TTC549 (cell line): ENCODE data around the gene ADAMTS7.
"Not testable (repeated sequence)": the region's sequence is repeated elsewhere in the genome, so short reads cannot be mapped to it uniquely, and the experiment has no call there.

Source experiments
- FAIRE-seq: peaks from 2 replicates; lab custom pipeline; 2012; peaks lifted over from hg19 to GRCh38; lab: Jason Lieb, UNC

Gene ADAMTS7

DNA sequence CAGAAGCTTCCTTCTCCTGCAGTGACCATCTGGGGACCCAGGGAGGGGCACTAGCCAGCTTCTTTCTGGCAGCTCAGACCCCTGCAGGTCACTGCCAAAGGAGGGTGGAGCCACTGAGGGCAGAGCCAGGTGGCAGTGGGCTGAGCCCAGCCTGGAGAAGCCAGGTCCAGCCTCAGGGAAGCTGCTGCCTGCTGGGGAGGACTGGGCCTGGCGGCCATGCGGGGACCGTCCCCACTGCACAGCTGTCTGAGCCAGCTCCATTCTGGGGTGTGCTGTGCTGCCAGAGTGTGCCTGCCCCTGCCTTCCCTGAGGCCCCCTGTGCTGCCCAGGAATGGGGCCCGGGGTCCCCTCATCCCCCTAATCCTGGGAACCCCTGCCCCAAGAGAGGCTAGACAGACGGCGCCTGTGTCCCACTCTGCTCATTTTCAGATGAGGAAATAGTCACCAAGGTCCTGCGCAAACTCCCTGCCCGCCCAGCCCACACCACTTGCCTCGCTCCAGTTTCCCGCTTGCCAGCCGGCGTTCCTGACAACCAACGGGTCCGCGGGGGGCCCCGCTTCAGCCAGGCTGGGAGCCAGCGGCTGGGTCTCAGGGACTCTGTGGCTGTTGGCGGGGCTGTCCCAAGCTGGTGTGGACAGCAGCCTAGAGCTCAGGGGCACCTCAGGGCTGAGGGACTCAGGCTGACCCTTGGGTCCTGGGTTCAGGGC, 46.0 kb downstream of the ADAMTS7 start:
- not testable (repeated sequence) for FAIRE-seq

- not testable (repeated sequence) for FAIRE-seq
Measured at GRCh38 chr15:78764340-78765153, 46.7 kb downstream of the ADAMTS7 start.

DNA sequence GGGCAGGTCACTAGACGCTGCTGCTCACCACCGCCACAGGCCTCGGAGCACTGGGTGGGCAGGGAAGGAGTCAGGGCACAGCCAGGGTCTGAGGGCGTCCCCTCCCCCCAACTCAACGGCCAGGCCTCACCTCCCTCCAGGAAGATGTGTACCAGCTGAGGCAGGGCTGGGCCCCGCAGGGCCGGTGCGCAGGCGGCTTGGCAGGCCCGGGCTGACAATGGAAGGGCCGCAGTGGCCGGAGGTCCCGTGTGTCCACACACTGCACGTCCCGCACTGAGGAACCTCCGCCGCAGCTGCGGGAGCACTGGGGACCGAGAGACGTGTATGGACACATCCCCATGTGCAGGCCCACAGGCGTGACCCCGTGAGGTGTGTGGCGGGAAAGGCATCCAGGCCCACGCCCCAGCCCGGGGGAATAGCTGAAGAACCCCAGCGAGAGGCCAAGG, 47.4 kb downstream of the ADAMTS7 start:
- FAIRE-seq = no peak

DNA sequence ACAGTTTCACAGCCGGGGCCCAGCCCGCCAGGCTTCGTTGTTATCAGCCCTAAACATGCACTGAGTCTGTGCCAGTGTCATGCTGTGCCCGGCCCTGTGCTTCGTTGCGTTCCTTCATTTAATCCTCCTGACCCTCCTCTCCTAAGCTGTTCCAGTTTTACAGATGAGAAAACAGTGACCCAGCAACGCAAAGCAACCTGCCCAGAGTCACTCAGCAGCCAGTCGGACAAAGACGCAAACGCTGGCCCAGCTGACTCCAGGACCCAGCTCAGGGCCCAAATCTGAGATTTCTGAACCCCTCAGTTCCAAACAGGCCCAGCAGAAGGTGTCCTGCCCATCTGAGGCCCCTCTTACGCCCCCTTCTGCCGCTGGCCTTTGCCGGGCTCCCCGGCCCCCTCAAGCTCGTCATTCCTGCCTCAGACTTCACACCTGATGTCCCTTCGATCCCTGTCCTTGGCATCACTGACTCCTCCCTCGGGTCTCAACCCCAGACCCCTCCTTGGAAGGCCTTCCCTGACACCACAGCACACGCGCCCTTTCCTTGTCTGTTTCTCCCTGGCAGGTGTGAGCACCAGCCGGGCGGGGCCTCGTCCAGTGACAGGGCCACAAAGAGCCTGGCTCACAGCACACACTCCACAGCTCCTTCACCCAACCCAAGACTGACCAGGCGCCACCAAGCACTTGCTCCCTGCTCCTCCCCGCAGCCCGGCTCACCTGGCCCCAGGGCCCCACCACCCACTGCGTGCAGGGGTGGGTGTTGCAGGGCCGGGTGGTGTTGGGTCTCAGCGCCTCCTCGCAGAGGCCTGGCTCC, 48.1 kb downstream of the ADAMTS7 start:
- FAIRE-seq = no peak

GRCh38 chr15:78762386-78762961, 48.8 kb downstream of the ADAMTS7 start:
- FAIRE-seq = not testable (repeated sequence)

DNA sequence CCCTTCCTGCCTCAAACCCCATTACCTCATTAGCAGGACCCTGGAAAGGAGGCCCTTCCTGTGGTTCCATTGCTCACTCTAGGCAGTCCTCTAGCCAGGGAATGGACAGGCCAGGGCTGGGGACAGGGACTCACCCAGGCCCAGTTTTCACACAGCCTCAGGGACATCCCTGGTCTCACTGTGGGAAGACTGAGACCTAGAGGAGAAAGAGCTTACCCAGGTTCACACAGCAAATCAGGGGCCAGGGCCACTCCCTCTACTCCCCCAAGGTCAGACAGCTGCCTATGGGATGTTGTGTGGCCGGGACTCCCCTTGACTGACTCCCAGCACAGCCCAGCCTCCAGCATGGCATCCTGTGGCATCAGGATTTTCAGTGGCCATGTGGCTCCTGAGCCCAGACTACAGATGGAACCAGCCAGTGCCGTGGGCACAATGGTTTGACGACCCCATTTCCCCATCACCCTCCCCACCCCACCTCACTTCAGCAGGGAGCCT, 49.3 kb downstream of the ADAMTS7 start:
- FAIRE-seq = no peak

GRCh38 chr15:78761475-78761874, 49.8 kb downstream of the ADAMTS7 start:
- FAIRE-seq = not testable (repeated sequence)

GRCh38 chr15:78761020-78761419, 50.2 kb downstream of the ADAMTS7 start:
- FAIRE-seq = no peak

DNA sequence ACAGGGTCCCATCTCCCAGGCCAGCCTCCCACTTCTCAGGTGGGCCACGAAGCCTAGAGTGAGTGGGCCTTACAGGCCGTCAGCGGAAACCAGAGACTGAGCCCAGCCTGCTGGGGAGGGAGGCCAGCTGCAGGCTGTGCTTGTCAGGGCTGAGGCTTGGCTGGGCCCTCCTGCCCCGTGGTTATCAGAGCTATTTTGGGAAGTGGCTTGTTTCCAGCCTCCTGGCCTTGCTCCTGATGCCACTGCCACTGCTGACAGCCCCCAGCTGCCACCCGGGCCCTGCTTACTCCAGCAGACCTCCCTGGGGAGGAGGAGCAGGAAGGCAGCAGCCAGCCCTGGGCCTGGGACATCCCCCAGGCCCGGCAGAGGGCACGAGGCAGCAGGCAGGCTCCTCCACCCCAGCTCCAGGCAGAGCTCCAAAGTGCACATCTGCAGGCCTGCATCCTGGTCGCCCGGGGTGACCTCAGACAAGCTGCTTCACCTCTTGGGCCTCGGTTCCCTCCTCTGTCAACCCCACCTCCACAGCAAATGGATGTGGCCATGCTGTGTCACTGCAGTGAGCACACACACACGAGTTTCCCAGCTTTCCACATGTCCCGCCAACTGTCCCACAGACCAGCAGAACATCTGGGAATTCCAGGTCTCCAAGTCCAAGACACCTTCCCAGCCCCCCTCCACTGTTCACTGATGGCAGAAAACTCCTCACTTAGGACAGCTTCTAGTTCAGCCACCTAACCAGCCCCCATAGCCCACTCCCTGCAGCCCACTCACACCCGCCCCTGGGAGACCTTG, 51.0 kb downstream of the ADAMTS7 start:
- not testable (repeated sequence) for FAIRE-seq

DNA sequence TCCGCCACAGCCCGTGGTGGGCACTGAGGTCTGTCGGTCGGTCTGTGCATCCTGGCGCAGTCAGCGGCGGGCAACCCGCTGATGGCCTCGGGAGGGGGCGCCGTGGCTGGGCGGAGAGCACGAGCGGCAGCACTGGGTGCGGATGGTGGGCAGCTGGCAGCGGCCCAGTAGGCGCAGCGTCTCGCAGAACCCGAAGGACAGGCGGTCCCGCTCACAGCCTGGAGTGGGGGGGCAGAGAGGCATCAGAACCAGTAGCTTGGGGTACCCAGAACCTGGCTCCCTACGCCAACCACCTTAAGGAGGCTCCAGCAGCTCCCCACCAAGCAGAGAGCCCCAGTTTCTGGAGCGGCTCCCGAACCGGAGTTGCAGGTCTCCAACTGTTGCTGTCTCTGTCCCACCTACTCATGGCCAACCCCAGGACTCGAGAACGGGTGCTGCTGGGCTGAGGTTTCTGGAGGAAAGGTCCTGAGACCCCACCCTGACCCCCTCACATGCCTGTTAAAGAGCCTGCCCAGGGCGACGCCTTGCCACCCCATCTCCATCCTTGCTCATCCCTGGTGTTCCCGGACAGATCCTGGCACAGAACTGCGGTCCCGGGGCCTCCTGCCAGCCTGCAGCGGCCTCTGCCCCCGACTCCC, 51.8 kb downstream of the ADAMTS7 start:
- not testable (repeated sequence) for FAIRE-seq

DNA sequence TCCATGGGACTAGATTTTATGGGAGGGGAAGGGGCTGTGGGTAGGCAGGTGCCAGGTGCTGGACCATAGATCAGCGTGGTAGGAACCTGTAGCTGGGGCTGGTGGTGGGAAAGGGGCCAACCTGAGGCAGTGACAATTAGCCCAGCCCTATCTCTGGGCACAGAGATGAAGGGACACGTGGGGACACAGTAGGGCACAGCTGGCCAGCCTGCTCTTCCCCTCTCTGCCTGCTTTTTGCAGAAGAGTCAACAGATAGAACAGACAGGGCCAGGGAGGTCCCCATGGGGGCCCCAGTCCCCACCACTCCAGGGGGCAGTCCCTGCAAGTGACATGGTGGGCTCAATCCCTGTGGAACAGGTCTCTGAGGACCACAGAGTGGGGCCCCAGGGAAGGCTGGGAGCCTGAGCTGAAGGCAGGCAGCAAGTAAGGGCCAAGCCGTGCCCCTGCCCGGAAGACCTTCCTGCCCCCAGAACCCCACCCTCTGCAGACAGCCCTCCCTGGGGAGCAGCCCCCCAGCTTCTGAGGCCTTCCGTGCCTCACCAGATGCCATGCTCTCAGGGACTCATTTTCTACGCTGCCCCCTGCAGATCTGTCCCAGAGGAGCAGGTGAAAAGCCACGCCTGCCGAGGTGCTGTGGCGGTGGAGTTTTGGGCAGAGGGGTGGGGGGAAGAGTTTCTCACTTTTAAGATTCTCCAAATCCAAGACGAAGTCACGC, 52.6 kb downstream of the ADAMTS7 start:
- FAIRE-seq = not testable (repeated sequence)

- not testable (repeated sequence) for FAIRE-seq
Measured at GRCh38 chr15:78758084-78758483, 53.2 kb downstream of the ADAMTS7 start.

- no peak for FAIRE-seq
Measured at GRCh38 chr15:78757636-78757905, 53.7 kb downstream of the ADAMTS7 start.

GRCh38 chr15:78756781-78757635, 54.3 kb downstream of the ADAMTS7 start:
- FAIRE-seq = not testable (repeated sequence)

DNA sequence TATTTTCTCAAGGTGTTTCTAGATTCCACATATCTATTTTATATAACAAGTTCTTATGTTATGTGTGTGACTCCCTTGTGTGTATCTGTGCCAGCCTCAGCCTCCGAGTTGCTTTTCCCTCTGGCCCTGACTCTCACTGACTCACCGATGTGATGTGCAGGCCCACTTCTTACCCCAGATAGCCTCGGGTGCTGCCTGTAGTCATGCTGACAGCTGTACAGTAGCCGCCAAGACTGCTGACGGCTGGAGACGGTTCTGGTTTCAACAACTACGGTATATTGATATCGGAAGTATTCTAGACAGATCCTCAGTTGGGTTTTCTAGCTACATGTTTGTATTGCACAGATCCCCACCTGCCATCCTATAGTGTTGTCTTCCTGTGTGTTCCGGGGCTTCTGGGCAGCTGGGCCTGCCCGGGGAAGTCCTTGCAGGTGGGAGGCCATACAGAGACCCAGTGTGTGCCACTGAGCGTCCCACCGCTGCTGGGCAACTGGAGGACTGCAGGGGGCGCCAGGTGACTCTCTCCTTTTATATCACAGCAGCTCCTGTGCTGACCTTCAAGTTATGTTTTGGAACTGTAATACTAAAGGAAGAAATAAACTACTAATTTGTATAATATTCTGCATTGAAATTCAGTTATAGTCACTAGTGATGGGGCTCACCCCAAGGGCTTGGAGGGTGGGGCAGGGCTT, 55.2 kb downstream of the ADAMTS7 start:
- not testable (repeated sequence) for FAIRE-seq

DNA sequence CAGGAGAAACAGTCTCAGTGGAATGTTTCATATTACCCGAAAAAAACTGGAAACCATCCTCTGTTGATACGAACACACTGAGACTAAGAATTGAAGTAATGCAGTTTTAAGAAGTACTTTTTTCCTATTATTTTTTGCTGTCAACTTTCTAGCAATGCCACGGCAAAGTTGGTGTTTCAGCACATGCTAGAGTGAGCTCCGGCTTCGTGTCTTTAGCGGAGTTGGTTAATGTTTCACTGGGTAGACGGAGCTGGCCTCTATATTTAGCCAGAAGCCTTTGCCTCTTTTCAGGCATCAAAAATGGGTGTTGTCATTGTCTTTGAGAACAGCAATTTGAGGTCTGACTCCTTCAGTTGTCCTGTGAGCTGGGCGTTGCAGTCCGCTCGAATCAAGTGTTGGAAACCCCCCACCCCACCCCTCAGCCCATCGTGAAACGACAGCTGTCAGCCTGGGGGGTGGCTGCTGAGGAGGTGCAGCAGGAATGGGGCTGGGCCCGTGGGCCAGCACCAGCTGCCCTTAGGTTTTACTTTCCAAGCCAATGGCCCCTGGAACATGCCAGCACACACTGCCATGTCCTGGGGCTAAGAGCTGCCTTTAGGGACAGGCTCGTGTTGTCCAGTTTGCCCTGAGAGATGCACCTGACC, 56.5 kb downstream of the ADAMTS7 start:
- not testable (repeated sequence) for FAIRE-seq

GRCh38 chr15:78753751-78754535, 57.3 kb downstream of the ADAMTS7 start:
- FAIRE-seq = not testable (repeated sequence)
